ENCODE data around the gene ASAP2. TPM values are rescaled to one million over a fixed set of nuclear protein-coding genes. Genes with fewer than 3 reads are reported as not detected.

ASAP2 gene
- total RNA-seq, 1 experiment from 2014 or later = 12.6 TPM

DNA sequence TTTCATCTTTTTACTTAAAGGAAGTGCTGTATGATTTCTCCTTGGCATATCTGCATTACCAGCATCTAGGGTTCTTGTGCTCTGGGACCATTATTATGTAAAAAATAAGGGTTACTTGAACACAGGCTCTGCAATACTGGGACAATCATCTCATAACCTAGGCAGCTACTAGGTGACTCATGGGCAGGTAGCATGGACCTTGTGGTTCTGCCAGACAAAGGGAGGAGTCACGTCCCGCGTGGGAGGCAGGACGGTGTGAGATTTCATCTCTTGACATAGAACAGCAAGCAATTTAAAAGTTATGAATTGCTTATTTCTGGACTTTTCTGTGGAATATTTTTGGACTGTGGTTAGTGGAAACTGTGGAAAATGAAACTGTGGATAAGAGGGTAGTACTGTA is 34.1 kb downstream of the ASAP2 start:
- no peak overlapping the region for H4K91ac ChIP-seq (ENCODE audit: insufficient read length, low read depth, low read length)
- peaks cover 3% of the 10 kb centered on the region for H3K23me2 ChIP-seq (ENCODE audit: insufficient read length, low read depth, low read length, poor library complexity, severe bottlenecking)
- H3K9me3 ChIP-seq (ENCODE audit: control insufficient read depth, low read depth, low read length) = no peaks in the 10 kb centered on the region
- H3K4me1 Mint-ChIP-seq = peaks cover 23 to 29% of the 10 kb centered on the region in 2 experiments
- TF ChIP-seq, protein P1, sequence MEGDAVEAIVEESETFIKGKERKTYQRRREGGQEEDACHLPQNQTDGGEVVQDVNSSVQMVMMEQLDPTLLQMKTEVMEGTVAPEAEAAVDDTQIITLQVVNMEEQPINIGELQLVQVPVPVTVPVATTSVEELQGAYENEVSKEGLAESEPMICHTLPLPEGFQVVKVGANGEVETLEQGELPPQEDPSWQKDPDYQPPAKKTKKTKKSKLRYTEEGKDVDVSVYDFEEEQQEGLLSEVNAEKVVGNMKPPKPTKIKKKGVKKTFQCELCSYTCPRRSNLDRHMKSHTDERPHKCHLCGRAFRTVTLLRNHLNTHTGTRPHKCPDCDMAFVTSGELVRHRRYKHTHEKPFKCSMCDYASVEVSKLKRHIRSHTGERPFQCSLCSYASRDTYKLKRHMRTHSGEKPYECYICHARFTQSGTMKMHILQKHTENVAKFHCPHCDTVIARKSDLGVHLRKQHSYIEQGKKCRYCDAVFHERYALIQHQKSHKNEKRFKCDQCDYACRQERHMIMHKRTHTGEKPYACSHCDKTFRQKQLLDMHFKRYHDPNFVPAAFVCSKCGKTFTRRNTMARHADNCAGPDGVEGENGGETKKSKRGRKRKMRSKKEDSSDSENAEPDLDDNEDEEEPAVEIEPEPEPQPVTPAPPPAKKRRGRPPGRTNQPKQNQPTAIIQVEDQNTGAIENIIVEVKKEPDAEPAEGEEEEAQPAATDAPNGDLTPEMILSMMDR (conservative IDR thresholded peaks at IDR 0.05) = no peak
- no peak overlapping the region for H3K18ac ChIP-seq (ENCODE audit: insufficient read length, low read depth, low read length)
- no peak overlapping the region for H2BK20ac ChIP-seq (ENCODE audit: low read depth, low read length, poor library complexity, severe bottlenecking)
- H2BK5ac ChIP-seq (ENCODE audit: insufficient read length, low read length) = no peak overlapping the region
- no peak overlapping the region for H2AFZ ChIP-seq (ENCODE audit: low read length)
- WGBS (ENCODE audit: extremely low coverage, insufficient read length, low lambda C conversion rate) = no CpG with 5 or more reads among the region's 4 CpGs
- H3K4me2 ChIP-seq (ENCODE audit: insufficient read depth, insufficient read length, low read length) = no peak overlapping the region
- H3K27ac ChIP-seq (ENCODE audit: insufficient read length, low read depth, low read length) = no peak overlapping the region
- no peaks in the 10 kb centered on the region for H3K9me3 Mint-ChIP-seq
- H3K23ac ChIP-seq (ENCODE audit: insufficient read length, low read depth, low read length) = no peak overlapping the region
- H4K5ac ChIP-seq (ENCODE audit: insufficient read length, low read depth, low read length) = no peak overlapping the region
- no peak overlapping the region for H3K14ac ChIP-seq (ENCODE audit: insufficient read depth, low read length)
- no peaks in the 10 kb centered on the region for H3K79me1 ChIP-seq (ENCODE audit: insufficient read depth, low read depth, low read length, poor library complexity, severe bottlenecking)
- no peak overlapping the region; a peak in 1 of 7 replicates for H3K27ac Mint-ChIP-seq
- H2BK15ac ChIP-seq (ENCODE audit: low read depth, low read length) = no peak overlapping the region
- no peak overlapping the region for H3T11ph ChIP-seq (ENCODE audit: low read length)
- no peak overlapping the region for H3K4me3 Mint-ChIP-seq
- H4K20me1 ChIP-seq (ENCODE audit: control insufficient read depth, insufficient read depth, insufficient read length) = no peaks in the 10 kb centered on the region
- no peak overlapping the region for H2BK12ac ChIP-seq (ENCODE audit: insufficient read length, low read depth, low read length)
- no peaks in the 10 kb centered on the region for H3K27me3 Mint-ChIP-seq (ENCODE audit: low read depth)
- H4K8ac ChIP-seq (replicated peaks; ENCODE audit: insufficient read length, low read depth, low read length) = no peak overlapping the region
- H2AK5ac ChIP-seq (ENCODE audit: insufficient read length, low read length) = no peak overlapping the region
- H3K4ac ChIP-seq (ENCODE audit: low read depth, low read length) = no peak overlapping the region
- no peak overlapping the region for H3K56ac ChIP-seq (ENCODE audit: insufficient read length, low read depth, low read length)
- peaks cover 0 to 3% (median 0%) of the 10 kb centered on the region in 3 experiments; a peak in 1 of 7 replicates for H3K36me3 Mint-ChIP-seq (ENCODE audit: insufficient read depth in 1 of 3, low read depth in 3 of 3)
- no peak overlapping the region for H2BK120ac ChIP-seq (ENCODE audit: low read depth, low read length, poor library complexity, severe bottlenecking)
- 0 out of 2 replicates have a peak, but pooled peaks cover 2% of the 10 kb centered on the region for H3K4me1 ChIP-seq (ENCODE audit: insufficient read depth, low read length)
- H3K79me2 ChIP-seq (ENCODE audit: insufficient read depth, low read length) = no peaks in the 10 kb centered on the region
- no peaks in the 10 kb centered on the region for H3K27me3 ChIP-seq (ENCODE audit: insufficient read depth, low read length)
- H3K9ac ChIP-seq (ENCODE audit: extremely low read depth, insufficient read length, low read length) = no peak overlapping the region
- DNase-seq = no peak

All from H9 (cell line).